ENCODE results near the gene PI4KA.
"Not testable (repeated sequence)": the region's sequence is repeated elsewhere in the genome, so short reads cannot be mapped to it uniquely, and the experiment has no call there.

- not testable (repeated sequence) for TF ChIP-seq CTCF (IDR thresholded peaks at IDR 0.05; ENCODE audit: insufficient read depth, low read length); REST (IDR thresholded peaks at IDR 0.05; ENCODE audit: insufficient replicate concordance, low read depth); POLR2AphosphoS5 (IDR thresholded peaks at IDR 0.05; ENCODE audit: low read depth); GABPA (IDR thresholded peaks at IDR 0.05; ENCODE audit: low read depth)
These were observed 145.5 kb downstream of the PI4KA start for GRCh38 chr22:20713116-20713515.

All from HL-60 (cell line).